ENCODE results near the gene TTBK1.

The TTBK1 gene

GRCh38 chr6:43256670-43257366, 13.5 kb downstream of the TTBK1 start:
- DNase-seq, result no peak

GRCh38 chr6:43257367-43258145, 14.3 kb downstream of the TTBK1 start:
- DNase-seq, result no peak

- no peak for DNase-seq
Measured at GRCh38 chr6:43258180-43258579, 14.9 kb downstream of the TTBK1 start.

- no peak for DNase-seq
Measured at GRCh38 chr6:43258807-43259686, 15.8 kb downstream of the TTBK1 start.

- no peak for DNase-seq
Measured at GRCh38 chr6:43260791-43261190, 17.5 kb downstream of the TTBK1 start.

GRCh38 chr6:43261198-43261597, 17.9 kb downstream of the TTBK1 start:
- no peak for DNase-seq

GRCh38 chr6:43262000-43262779, 18.9 kb downstream of the TTBK1 start:
- no peak for DNase-seq

GRCh38 chr6:43262780-43263313, 19.6 kb downstream of the TTBK1 start:
- no peak for DNase-seq

- peak; percentile 58 for DNase-seq
Measured at GRCh38 chr6:43263314-43264178, 20.3 kb downstream of the TTBK1 start.

- no peak for DNase-seq
Measured at GRCh38 chr6:43264599-43265145, 21.4 kb downstream of the TTBK1 start.

GRCh38 chr6:43265564-43265963, 22.3 kb downstream of the TTBK1 start:
- no peak for DNase-seq

- DNase-seq, result no peak
Measured at GRCh38 chr6:43267619-43268354, 24.5 kb downstream of the TTBK1 start.

GRCh38 chr6:43268355-43268700, 25.0 kb downstream of the TTBK1 start:
- DNase-seq, result no peak

GRCh38 chr6:43268782-43269272, 25.5 kb downstream of the TTBK1 start:
- DNase-seq, result no peak

- DNase-seq, result peak; percentile 17
Measured at GRCh38 chr6:43269273-43270007, 26.2 kb downstream of the TTBK1 start.

- DNase-seq, result no peak
Measured at GRCh38 chr6:43271103-43271815, 28.0 kb downstream of the TTBK1 start.

GRCh38 chr6:43271944-43272343, 28.7 kb downstream of the TTBK1 start:
- DNase-seq, result no peak

- no peak for DNase-seq
Measured at GRCh38 chr6:43273707-43274106, 30.4 kb downstream of the TTBK1 start.
